H1 (cell line): ENCODE measurements around the gene CLTCL1.

Experiments
- CHD1 ChIP-seq: IDR thresholded peaks from 2 replicates; pipeline ENCODE4 v1.6.1; 2012; ENCODE audit warnings: low read depth, low read length, improper control_type of control experiment
- CTBP2 ChIP-seq: IDR thresholded peaks from 2 replicates; pipeline ENCODE4 v1.7.0; 2011; ENCODE audit warnings: borderline replicate concordance, mild to moderate bottlenecking, moderate library complexity, mixed read lengths, low read length; ENCODE audit not compliant: insufficient read depth, insufficient read length
- EP300 ChIP-seq, 2 experiments: IDR thresholded peaks; 1 replicate in 1 of 2; 2 replicates in 1 of 2; pipeline ENCODE4 v1.6.1; 2011 to 2012; ENCODE audit warnings: low read depth in 2 of 2, low read length in 2 of 2, mild to moderate bottlenecking in 2 of 2, borderline replicate concordance in 1 of 2, inconsistent platforms in 1 of 2, moderate library complexity in 1 of 2
- TAF1 ChIP-seq: IDR thresholded peaks from 2 replicates; pipeline ENCODE4 v1.6.1; 2011; ENCODE audit warnings: mild to moderate bottlenecking, low read depth, low read length
- TF ChIP-seq, protein P1 (sequence below): IDR thresholded peaks from 2 replicates; pipeline ENCODE4 v1.6.1; 2011; ENCODE audit warnings: low read length, improper control_type of control experiment

GRCh38 chr22:19307872-19308271 is 16.4 kb upstream of the CLTCL1 start:
- TF ChIP-seq TAF1 (no peak), CTBP2 (no peak), EP300 (IDR thresholded peaks at IDR 0.05; ENCODE audit: borderline replicate concordance in 1 of 2, low read depth in 2 of 2, low read length in 2 of 2) (no peak), CHD1 (no peak)
- TF ChIP-seq, protein P1, sequence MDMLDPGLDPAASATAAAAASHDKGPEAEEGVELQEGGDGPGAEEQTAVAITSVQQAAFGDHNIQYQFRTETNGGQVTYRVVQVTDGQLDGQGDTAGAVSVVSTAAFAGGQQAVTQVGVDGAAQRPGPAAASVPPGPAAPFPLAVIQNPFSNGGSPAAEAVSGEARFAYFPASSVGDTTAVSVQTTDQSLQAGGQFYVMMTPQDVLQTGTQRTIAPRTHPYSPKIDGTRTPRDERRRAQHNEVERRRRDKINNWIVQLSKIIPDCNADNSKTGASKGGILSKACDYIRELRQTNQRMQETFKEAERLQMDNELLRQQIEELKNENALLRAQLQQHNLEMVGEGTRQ: no peak
